Measurements from ENCODE around the gene ORC3. TPM values are rescaled to one million over a fixed set of nuclear protein-coding genes. Genes with fewer than 3 reads are reported as not detected.

The ORC3 gene
- total RNA-seq, 2 donors from 2014 or later, result 48.3 to 62.4 TPM

GRCh38 chr6:87575423-87575822 is 14.5 kb upstream of the ORC3 start:
- TF ChIP-seq, protein P1, sequence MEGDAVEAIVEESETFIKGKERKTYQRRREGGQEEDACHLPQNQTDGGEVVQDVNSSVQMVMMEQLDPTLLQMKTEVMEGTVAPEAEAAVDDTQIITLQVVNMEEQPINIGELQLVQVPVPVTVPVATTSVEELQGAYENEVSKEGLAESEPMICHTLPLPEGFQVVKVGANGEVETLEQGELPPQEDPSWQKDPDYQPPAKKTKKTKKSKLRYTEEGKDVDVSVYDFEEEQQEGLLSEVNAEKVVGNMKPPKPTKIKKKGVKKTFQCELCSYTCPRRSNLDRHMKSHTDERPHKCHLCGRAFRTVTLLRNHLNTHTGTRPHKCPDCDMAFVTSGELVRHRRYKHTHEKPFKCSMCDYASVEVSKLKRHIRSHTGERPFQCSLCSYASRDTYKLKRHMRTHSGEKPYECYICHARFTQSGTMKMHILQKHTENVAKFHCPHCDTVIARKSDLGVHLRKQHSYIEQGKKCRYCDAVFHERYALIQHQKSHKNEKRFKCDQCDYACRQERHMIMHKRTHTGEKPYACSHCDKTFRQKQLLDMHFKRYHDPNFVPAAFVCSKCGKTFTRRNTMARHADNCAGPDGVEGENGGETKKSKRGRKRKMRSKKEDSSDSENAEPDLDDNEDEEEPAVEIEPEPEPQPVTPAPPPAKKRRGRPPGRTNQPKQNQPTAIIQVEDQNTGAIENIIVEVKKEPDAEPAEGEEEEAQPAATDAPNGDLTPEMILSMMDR (conservative IDR thresholded peaks at IDR 0.05), result no peak
- 96% methylated on average over 2 of the region's 2 CpGs; no CpG with 5 or more reads in 1 of the 2 experiments for WGBS, 2 experiments (ENCODE audit: insufficient coverage in 1 of 2, insufficient read length in 1 of 2)
- Histone ChIP-seq H3K9ac (ENCODE audit: extremely low read depth, low read length, poor library complexity, severe bottlenecking) (no peak overlapping the region), H3K4me3 (ENCODE audit: low read length) (no peak overlapping the region), H3K36me3 (ENCODE audit: control insufficient read depth, insufficient read depth, low read length) (peaks cover 35% of the 10 kb centered on the region), H3K4me1 (ENCODE audit: control insufficient read depth, insufficient read depth, low read length) (peaks cover 4% of the 10 kb centered on the region), H3K9me3 (ENCODE audit: control insufficient read depth, low read length) (peaks cover 9% of the 10 kb centered on the region), H3K27me3 (ENCODE audit: control insufficient read depth, insufficient read depth, low read length, poor library complexity, severe bottlenecking) (no peaks in the 10 kb centered on the region), H3K27ac (ENCODE audit: low read depth, low read length) (no peak overlapping the region)
- Mint-ChIP-seq H3K9me3 (peaks cover 2% of the 10 kb centered on the region), H3K36me3 (ENCODE audit: low read depth) (peaks cover 39% of the 10 kb centered on the region), H3K4me1 (peaks cover 37% of the 10 kb centered on the region), H3K27ac (no peak overlapping the region), H3K27me3 (ENCODE audit: insufficient read depth) (no peaks in the 10 kb centered on the region), H3K4me3 (no peak overlapping the region)
- DNase-seq, result no peak

GRCh38 chr6:87583822-87584221 is 6.1 kb upstream of the ORC3 start:
- TF ChIP-seq, protein P1 (conservative IDR thresholded peaks at IDR 0.05), result no peak
- Mint-ChIP-seq H3K36me3 (ENCODE audit: low read depth) (peaks cover 69% of the 10 kb centered on the region), H3K4me1 (peaks cover 34% of the 10 kb centered on the region), H3K9me3 (peaks cover 1% of the 10 kb centered on the region), H3K27ac (peak overlapping the region; percentile 26), H3K4me3 (no peak overlapping the region), H3K27me3 (ENCODE audit: insufficient read depth) (no peaks in the 10 kb centered on the region)
- Histone ChIP-seq H3K9ac (ENCODE audit: extremely low read depth, low read length, poor library complexity, severe bottlenecking) (no peak overlapping the region), H3K9me3 (ENCODE audit: control insufficient read depth, low read length) (no peaks in the 10 kb centered on the region), H3K4me3 (ENCODE audit: low read length) (no peak overlapping the region), H3K27me3 (ENCODE audit: control insufficient read depth, insufficient read depth, low read length, poor library complexity, severe bottlenecking) (no peaks in the 10 kb centered on the region), H3K4me1 (ENCODE audit: control insufficient read depth, insufficient read depth, low read length) (no peaks in the 10 kb centered on the region), H3K27ac (ENCODE audit: low read depth, low read length) (no peak overlapping the region), H3K36me3 (ENCODE audit: control insufficient read depth, insufficient read depth, low read length) (peaks cover 77% of the 10 kb centered on the region)
- whole genome bisulfite sequencing, 2 experiments (ENCODE audit: insufficient coverage in 1 of 2, insufficient read length in 1 of 2), result 94 to 95% methylated on average over 3 to 4 of the region's 4 CpGs
- DNase-seq, result no peak

DNA sequence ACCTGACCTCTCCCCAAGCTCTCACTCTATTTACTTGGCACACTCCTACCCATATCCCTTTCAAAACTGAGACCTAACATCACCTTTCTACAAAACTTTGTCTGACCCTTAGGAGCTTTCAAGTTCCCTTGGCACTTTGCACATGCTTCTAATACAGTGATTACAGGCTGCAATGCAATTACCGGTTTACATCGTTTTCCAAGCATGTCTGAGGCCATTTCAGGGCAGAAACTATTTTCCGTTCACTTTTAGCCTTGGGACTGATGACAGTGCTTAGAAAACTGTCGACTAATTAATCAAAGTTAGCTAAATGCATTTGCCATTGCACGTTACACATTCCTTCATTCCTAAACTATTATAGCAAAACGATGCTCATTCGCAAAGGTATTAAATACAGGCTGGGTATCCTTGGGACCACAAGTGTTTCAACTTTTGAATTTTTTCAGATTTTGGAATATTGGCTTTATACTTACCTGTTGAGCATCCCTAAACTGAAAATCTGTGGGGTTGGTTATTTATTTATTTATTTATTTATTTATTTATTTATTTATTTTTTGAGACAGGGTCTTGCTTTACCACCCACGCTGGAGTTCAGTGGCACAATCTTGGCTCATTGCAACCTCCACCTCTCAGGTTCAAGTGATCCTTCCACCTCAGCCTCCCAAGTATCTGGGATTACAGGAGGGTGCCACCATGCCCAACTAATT is 3.4 kb upstream of the ORC3 start:
- Histone ChIP-seq H3K27ac (ENCODE audit: low read depth, low read length) (no peak overlapping the region), H3K27me3 (ENCODE audit: control insufficient read depth, insufficient read depth, low read length, poor library complexity, severe bottlenecking) (no peaks in the 10 kb centered on the region), H3K4me1 (ENCODE audit: control insufficient read depth, insufficient read depth, low read length) (no peaks in the 10 kb centered on the region), H3K9ac (ENCODE audit: extremely low read depth, low read length, poor library complexity, severe bottlenecking) (no peak overlapping the region), H3K4me3 (ENCODE audit: low read length) (no peak overlapping the region), H3K9me3 (ENCODE audit: control insufficient read depth, low read length) (no peaks in the 10 kb centered on the region), H3K36me3 (ENCODE audit: control insufficient read depth, insufficient read depth, low read length) (peaks cover 52% of the 10 kb centered on the region)
- 92 to 96% methylated on average over 6 to 8 of the region's 8 CpGs for WGBS, 2 experiments (ENCODE audit: insufficient coverage in 1 of 2, insufficient read length in 1 of 2)
- Mint-ChIP-seq H3K9me3 (peaks cover 1% of the 10 kb centered on the region), H3K36me3 (ENCODE audit: low read depth) (peaks cover 49% of the 10 kb centered on the region), H3K4me1 (peaks cover 31% of the 10 kb centered on the region), H3K4me3 (no peak overlapping the region), H3K27me3 (ENCODE audit: insufficient read depth) (no peaks in the 10 kb centered on the region), H3K27ac (no peak overlapping the region)
- TF ChIP-seq, protein P1 (conservative IDR thresholded peaks at IDR 0.05), result no peak
- DNase-seq, result no peak
